GM06990 (cell line): Measurements from ENCODE around the gene MED12L.

Source experiments
- DNase-seq: peaks from one replicate; pipeline ENCODE4 v3.0.0-alpha.2; 2011; ENCODE audit not compliant: insufficient read length; ENCODE audit errors: extremely low read depth
- H3K27me3 ChIP-seq: replicated peaks from 2 replicates; pipeline ENCODE4 v1.6.0; 2011; ENCODE audit warnings: low read length; ENCODE audit not compliant: control insufficient read depth, insufficient read depth
- H3K36me3 ChIP-seq: 2 replicates; pipeline ENCODE4 v1.5.1; 2011; ENCODE audit warnings: low read length; ENCODE audit not compliant: control insufficient read depth, insufficient read depth
- H3K4me3 ChIP-seq: replicated peaks from 2 replicates; pipeline ENCODE4 v1.5.1; 2011; ENCODE audit warnings: low read depth, mild to moderate bottlenecking, control low read depth, low read length
- TF ChIP-seq, protein P1 (sequence below): IDR thresholded peaks from 2 replicates; pipeline ENCODE4 v1.5.1; 2011; ENCODE audit warnings: low read length, control low read depth, mild to moderate bottlenecking, inconsistent platforms; ENCODE audit not compliant: insufficient read depth, poor library complexity, severe bottlenecking

Gene MED12L

GRCh38 chr3:151393941-151394340, 308.5 kb downstream of the MED12L start:
- no peak for DNase-seq
- Histone ChIP-seq H3K27me3 (no peaks in the 10 kb centered on the region), H3K36me3 (no peaks in the 10 kb centered on the region), H3K4me3 (no peak overlapping the region)
- TF ChIP-seq, protein P1, sequence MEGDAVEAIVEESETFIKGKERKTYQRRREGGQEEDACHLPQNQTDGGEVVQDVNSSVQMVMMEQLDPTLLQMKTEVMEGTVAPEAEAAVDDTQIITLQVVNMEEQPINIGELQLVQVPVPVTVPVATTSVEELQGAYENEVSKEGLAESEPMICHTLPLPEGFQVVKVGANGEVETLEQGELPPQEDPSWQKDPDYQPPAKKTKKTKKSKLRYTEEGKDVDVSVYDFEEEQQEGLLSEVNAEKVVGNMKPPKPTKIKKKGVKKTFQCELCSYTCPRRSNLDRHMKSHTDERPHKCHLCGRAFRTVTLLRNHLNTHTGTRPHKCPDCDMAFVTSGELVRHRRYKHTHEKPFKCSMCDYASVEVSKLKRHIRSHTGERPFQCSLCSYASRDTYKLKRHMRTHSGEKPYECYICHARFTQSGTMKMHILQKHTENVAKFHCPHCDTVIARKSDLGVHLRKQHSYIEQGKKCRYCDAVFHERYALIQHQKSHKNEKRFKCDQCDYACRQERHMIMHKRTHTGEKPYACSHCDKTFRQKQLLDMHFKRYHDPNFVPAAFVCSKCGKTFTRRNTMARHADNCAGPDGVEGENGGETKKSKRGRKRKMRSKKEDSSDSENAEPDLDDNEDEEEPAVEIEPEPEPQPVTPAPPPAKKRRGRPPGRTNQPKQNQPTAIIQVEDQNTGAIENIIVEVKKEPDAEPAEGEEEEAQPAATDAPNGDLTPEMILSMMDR, result no peak

DNA sequence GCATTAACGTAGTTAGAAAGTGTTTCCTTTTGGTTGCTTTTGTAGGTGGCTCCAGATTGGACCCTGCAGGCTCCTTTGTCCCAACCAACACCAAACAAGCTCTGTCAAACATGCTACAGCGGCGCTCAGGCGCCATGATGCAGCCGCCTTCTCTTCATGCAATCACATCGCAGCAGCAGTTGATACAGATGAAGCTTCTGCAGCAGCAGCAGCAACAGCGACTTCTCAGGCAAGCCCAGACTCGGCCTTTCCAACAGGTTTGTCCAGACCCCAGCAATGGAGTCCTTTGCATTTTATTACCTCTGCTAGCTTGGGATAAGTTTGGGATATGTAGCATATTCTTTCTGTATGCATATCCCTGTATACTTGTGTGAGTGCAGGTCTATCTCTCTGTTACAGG, 309.1 kb downstream of the MED12L start:
- TF ChIP-seq, protein P1, result no peak
- Histone ChIP-seq H3K27me3 (no peaks in the 10 kb centered on the region), H3K4me3 (no peak overlapping the region), H3K36me3 (no peaks in the 10 kb centered on the region)
- DNase-seq, result no peak

- no peak overlapping the region for H3K4me3 ChIP-seq
- TF ChIP-seq, protein P1, result no peak
- H3K36me3 ChIP-seq, result no peaks in the 10 kb centered on the region
- no peaks in the 10 kb centered on the region for H3K27me3 ChIP-seq
- DNase-seq, result no peak
Observed at GRCh38 chr3:151395806-151396205, 310.3 kb downstream of the MED12L start.

DNA sequence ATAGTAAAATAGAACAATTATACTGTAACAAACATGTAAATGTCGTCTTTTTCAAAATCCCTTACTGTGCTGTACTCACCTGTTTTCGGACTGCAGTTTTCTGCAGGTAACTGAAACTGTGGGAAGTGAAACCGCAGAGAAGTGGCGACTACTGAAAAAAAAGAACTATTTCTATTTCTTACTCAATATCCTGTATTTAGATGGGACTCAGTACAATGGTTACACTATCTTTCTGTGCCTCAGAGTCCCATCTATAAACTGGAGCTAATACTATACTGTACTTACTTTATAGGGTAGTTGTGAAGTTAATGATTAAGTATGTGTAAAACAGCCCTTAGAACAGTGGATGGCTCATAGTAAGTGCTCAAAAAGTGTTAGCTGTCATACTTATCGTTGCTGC, 313.4 kb downstream of the MED12L start:
- Histone ChIP-seq H3K27me3 (no peaks in the 10 kb centered on the region), H3K36me3 (no peaks in the 10 kb centered on the region), H3K4me3 (no peak overlapping the region)
- peak; percentile 41 for DNase-seq
- TF ChIP-seq, protein P1, result no peak

- Histone ChIP-seq H3K36me3 (no peaks in the 10 kb centered on the region), H3K27me3 (no peaks in the 10 kb centered on the region; the same call in 1 of the 2 replicates), H3K4me3 (no peak overlapping the region)
- no peak for DNase-seq
- TF ChIP-seq, protein P1, result no peak
Observed at GRCh38 chr3:151400341-151400740, 314.9 kb downstream of the MED12L start.

GRCh38 chr3:151402349-151402748, 316.9 kb downstream of the MED12L start:
- DNase-seq, result no peak
- Histone ChIP-seq H3K36me3 (no peaks in the 10 kb centered on the region), H3K4me3 (no peak overlapping the region), H3K27me3 (no peaks in the 10 kb centered on the region; the same call in 1 of the 2 replicates)
- TF ChIP-seq, protein P1, result no peak
